Measurements from ENCODE around the gene SULT4A1. TPM values are rescaled to one million over a fixed set of nuclear protein-coding genes. Genes with fewer than 3 reads are reported as not detected.

Gene SULT4A1
- total RNA-seq, 1 experiment from 2014 or later = 12.6 TPM

GRCh38 chr22:43890901-43891331 lies 28.6 kb upstream of the SULT4A1 start:
- Mint-ChIP-seq H3K4me3 (peak overlapping the region; percentile 74), H3K4me1 (no peaks in the 10 kb centered on the region), H3K36me3 (no peaks in the 10 kb centered on the region; the same call in 1 of the 2 replicates), H3K27me3 (ENCODE audit: low read depth) (peaks cover 14% of the 10 kb centered on the region), H3K27ac (no peak overlapping the region), H3K9me3 (no peaks in the 10 kb centered on the region)
- ChIA-PET POLR2A (no interaction called here), CTCF (interaction anchor here (0.9 to 14.0 kb wide), 8 partner anchors 7 to 167 kb away, joined by 3 to 162 read pairs (median 3); partner anchors contain the start of gene EFCAB6)
- TF ChIP-seq ARID4B (CRISPR knock-in tag; IDR thresholded peaks at IDR 0.05; ENCODE audit: borderline replicate concordance) (peak; percentile 58; the same call in 1 of the 2 replicates), NFE2L1 (CRISPR knock-in tag; IDR thresholded peaks at IDR 0.05) (no peak), MYBL2 (CRISPR knock-in tag; IDR thresholded peaks at IDR 0.05) (no peak), TP53 (CRISPR knock-in tag; IDR thresholded peaks at IDR 0.05) (no peak)
- peak; percentile 35 for DNase-seq (ENCODE audit: low spot score)
- ATAC-seq = peak; percentile 4; the same call in 1 of the 2 replicates

GRCh38 chr22:43889860-43890253 lies 27.5 kb upstream of the SULT4A1 start:
- no peaks in the 10 kb centered on the region; the same call in 1 of the 2 replicates for H3K36me3 Mint-ChIP-seq
- no peak for TF ChIP-seq ZNF532 (CRISPR knock-in tag; IDR thresholded peaks at IDR 0.05; ENCODE audit: borderline replicate concordance)
- no peak for TF ChIP-seq IRF1 (CRISPR knock-in tag; IDR thresholded peaks at IDR 0.05)
- TF ChIP-seq ERG (CRISPR knock-in tag; IDR thresholded peaks at IDR 0.05) = no peak
- TF ChIP-seq ZNF423 (CRISPR knock-in tag; IDR thresholded peaks at IDR 0.05) = no peak
- TF ChIP-seq ATF1 (CRISPR knock-in tag; IDR thresholded peaks at IDR 0.05) = no peak
- no peak for TF ChIP-seq ARID4B (CRISPR knock-in tag; IDR thresholded peaks at IDR 0.05; ENCODE audit: borderline replicate concordance)
- ChIA-PET CTCF (interaction anchor here (1.3 to 2.0 kb wide), 2 partner anchors 56 to 78 kb away, joined by 3 to 7 read pairs; partner anchors contain the start of gene EFCAB6), POLR2A (no interaction called here)
- peaks cover 14% of the 10 kb centered on the region for H3K27me3 Mint-ChIP-seq (ENCODE audit: low read depth)
- 0 out of 2 replicates have a peak overlapping the region, but pooled peaks have one; percentile 74 for H3K4me3 Mint-ChIP-seq
- no peaks in the 10 kb centered on the region for H3K9me3 Mint-ChIP-seq
- ATAC-seq (no peak), DNase-seq (ENCODE audit: low spot score) (no peak)
- H3K4me1 Mint-ChIP-seq = peaks cover under 1% of the 10 kb centered on the region; the same call in 1 of the 2 replicates
- no peak overlapping the region for H3K27ac Mint-ChIP-seq

Measured in WTC11 (cell line).